ENCODE measurements around the gene STAG1. TPM values are rescaled to one million over a fixed set of nuclear protein-coding genes. Genes with fewer than 3 reads are reported as not detected.
A peak's percentile ranks its signal among the peaks of the same experiment; 100 is the strongest.
"Not testable (repeated sequence)": the region's sequence is repeated elsewhere in the genome, so short reads cannot be mapped to it uniquely, and the experiment has no call there.

Gene STAG1
- total RNA-seq, 1 experiment from 2014 or later: 31.9 TPM

DNA sequence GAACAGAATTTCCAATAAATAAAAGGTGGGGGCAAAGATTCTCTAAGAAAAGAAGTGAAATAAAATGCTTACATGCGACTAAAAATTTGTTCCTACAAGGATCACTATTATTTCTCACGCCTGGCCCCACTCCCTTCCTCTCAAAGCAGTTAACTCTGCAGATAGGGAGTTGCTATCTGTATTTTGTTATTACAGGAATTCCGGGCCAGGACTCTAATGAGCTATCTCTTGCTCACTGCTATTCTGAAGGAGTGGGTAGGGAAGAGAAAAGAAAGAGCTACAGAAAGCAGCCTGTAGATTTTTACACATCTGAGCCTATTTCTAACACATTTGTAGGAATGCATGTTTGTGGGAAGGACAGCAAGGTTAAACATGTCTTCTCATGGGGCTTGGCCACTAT, 361.6 kb downstream of the STAG1 start:
- H3K27me3 ChIP-seq (replicated peaks): no peaks in the 10 kb centered on the region
- H3K4me1 ChIP-seq (replicated peaks): peaks cover 7% of the 10 kb centered on the region
- no peak overlapping the region for H3K27ac ChIP-seq
- no peaks in the 10 kb centered on the region for H3K9me3 ChIP-seq (replicated peaks)
- H3K36me3 ChIP-seq: 0 out of 2 replicates have a peak, but pooled peaks cover 2% of the 10 kb centered on the region
- DNase-seq (ENCODE audit: low read depth in 1 of 2, low spot score in 2 of 2): no peak
- no peak overlapping the region for H3K4me3 ChIP-seq

DNA sequence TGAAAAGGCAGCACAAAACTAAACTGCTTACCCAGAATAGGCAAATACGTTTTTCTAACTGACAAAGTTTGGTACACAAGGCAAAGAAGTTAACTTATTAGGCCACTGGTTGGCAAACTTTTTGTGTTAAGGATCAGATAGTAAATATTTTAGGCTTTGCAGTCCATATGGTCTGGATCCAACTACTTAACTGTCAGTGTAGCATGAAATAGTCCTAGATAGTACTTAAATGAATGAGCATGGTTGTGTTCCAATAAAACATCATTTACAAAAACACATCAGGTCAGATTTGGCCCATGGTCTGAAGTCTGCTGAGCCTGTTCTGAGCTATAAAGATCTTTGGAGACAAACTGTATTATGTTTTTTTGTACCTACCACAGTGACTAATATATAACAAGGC, 365.1 kb downstream of the STAG1 start:
- Histone ChIP-seq H3K9me3 (replicated peaks) (no peaks in the 10 kb centered on the region), H3K27ac (no peak overlapping the region), H3K4me3 (no peak overlapping the region), H3K27me3 (replicated peaks) (no peaks in the 10 kb centered on the region), H3K4me1 (replicated peaks) (peaks cover 7% of the 10 kb centered on the region), H3K36me3 (0 out of 2 replicates have a peak, but pooled peaks cover 2% of the 10 kb centered on the region)
- no peak for DNase-seq (ENCODE audit: low read depth in 1 of 2, low spot score in 2 of 2)

GRCh38 chr3:136385457-136385856, 366.7 kb downstream of the STAG1 start:
- no peaks in the 10 kb centered on the region for H3K9me3 ChIP-seq (replicated peaks)
- peaks cover 7% of the 10 kb centered on the region for H3K4me1 ChIP-seq (replicated peaks)
- no peaks in the 10 kb centered on the region for H3K27me3 ChIP-seq (replicated peaks)
- no peak for DNase-seq (ENCODE audit: low read depth in 1 of 2, low spot score in 2 of 2)
- no peak overlapping the region for H3K4me3 ChIP-seq
- H3K27ac ChIP-seq: no peak overlapping the region
- H3K36me3 ChIP-seq: 0 out of 2 replicates have a peak, but pooled peaks cover 2% of the 10 kb centered on the region

- Histone ChIP-seq H3K27me3 (replicated peaks) (no peaks in the 10 kb centered on the region), H3K4me3 (no peak overlapping the region), H3K36me3 (peaks cover 6% of the 10 kb centered on the region; the same call in 1 of the 2 replicates), H3K4me1 (replicated peaks) (no peaks in the 10 kb centered on the region), H3K9me3 (replicated peaks) (no peaks in the 10 kb centered on the region), H3K27ac (no peak overlapping the region)
- DNase-seq (ENCODE audit: low read depth in 1 of 2, low spot score in 2 of 2): no peak
Observed at GRCh38 chr3:136381051-136381450, 371.1 kb downstream of the STAG1 start.

GRCh38 chr3:136380530-136380929, 371.6 kb downstream of the STAG1 start:
- Histone ChIP-seq H3K9me3 (replicated peaks) (no peaks in the 10 kb centered on the region), H3K27ac (no peak overlapping the region), H3K36me3 (peaks cover 6% of the 10 kb centered on the region; the same call in 1 of the 2 replicates), H3K27me3 (replicated peaks) (no peaks in the 10 kb centered on the region), H3K4me1 (replicated peaks) (no peaks in the 10 kb centered on the region), H3K4me3 (no peak overlapping the region)
- no peak for DNase-seq (ENCODE audit: low read depth in 1 of 2, low spot score in 2 of 2)

DNA sequence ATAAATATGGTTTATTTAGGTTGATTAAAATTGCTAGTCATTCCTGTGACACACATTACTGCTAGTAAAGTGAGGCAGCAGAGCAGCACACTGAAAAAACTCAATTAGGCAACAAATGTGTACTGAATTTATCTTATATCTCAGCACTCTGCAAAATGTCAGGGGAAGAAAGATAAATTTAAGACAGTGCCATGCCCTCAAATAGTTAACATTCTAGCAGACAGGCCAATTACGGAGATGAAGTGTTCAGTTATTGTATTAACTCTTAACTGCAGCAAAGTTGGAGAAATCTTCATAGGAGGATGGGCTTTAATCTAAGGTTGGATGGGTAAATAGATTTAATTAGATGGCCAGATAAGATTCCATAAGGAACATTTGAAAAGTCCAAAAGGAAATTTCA, 374.2 kb downstream of the STAG1 start:
- Histone ChIP-seq H3K36me3 (peaks cover 6% of the 10 kb centered on the region; the same call in 1 of the 2 replicates), H3K4me3 (no peak overlapping the region), H3K4me1 (replicated peaks) (no peaks in the 10 kb centered on the region)

GRCh38 chr3:136377508-136377907, 374.7 kb downstream of the STAG1 start:
- H3K27me3 ChIP-seq (replicated peaks): no peaks in the 10 kb centered on the region
- H3K27ac ChIP-seq: no peak overlapping the region
- H3K4me3 ChIP-seq: no peak overlapping the region
- H3K36me3 ChIP-seq: peaks cover 6% of the 10 kb centered on the region; the same call in 1 of the 2 replicates
- no peak for DNase-seq (ENCODE audit: low read depth in 1 of 2, low spot score in 2 of 2)
- no peaks in the 10 kb centered on the region for H3K9me3 ChIP-seq (replicated peaks)
- H3K4me1 ChIP-seq (replicated peaks): no peaks in the 10 kb centered on the region

More for the DNA sequence above, 374.2 kb downstream of the STAG1 start:
- Histone ChIP-seq H3K27me3 (replicated peaks) (no peaks in the 10 kb centered on the region), H3K27ac (no peak overlapping the region), H3K9me3 (replicated peaks) (no peaks in the 10 kb centered on the region)
- no peak for DNase-seq (ENCODE audit: low read depth in 1 of 2, low spot score in 2 of 2)

DNA sequence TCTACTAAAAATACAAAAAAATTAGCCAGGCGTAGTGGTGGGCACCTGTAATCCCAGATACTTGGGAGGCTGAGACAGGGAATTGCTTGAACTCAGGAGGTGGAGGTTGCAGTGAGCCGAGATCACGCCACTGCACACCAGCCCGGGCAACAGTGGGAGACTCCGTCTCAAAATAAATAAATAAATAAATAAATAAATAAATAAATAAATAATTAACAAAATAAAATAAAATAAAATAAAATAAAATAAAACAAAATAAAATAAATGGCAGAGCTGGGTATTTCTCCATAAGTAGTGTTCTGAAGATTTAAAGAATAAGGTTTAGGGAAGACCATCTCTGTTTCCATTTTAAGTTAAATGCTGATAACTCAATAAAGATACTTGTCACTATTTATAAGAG, 376.4 kb downstream of the STAG1 start:
- not testable (repeated sequence) for H3K4me3 ChIP-seq; H3K4me1 ChIP-seq (replicated peaks); DNase-seq (ENCODE audit: low read depth in 1 of 2, low spot score in 2 of 2); H3K27ac ChIP-seq; H3K36me3 ChIP-seq; H3K9me3 ChIP-seq (replicated peaks); H3K27me3 ChIP-seq (replicated peaks)

- Histone ChIP-seq H3K4me3 (no peak overlapping the region), H3K9me3 (replicated peaks) (no peaks in the 10 kb centered on the region), H3K4me1 (replicated peaks) (no peaks in the 10 kb centered on the region), H3K27me3 (replicated peaks) (no peaks in the 10 kb centered on the region), H3K36me3 (peaks cover 9% of the 10 kb centered on the region; the same call in 1 of the 2 replicates), H3K27ac (no peak overlapping the region)
- DNase-seq (ENCODE audit: low read depth in 1 of 2, low spot score in 2 of 2): no peak
Observed at GRCh38 chr3:136366289-136366688, 385.9 kb downstream of the STAG1 start.

- no peak for DNase-seq (ENCODE audit: low read depth in 1 of 2, low spot score in 2 of 2)
- no peaks in the 10 kb centered on the region for H3K27me3 ChIP-seq (replicated peaks)
- H3K4me3 ChIP-seq: no peak overlapping the region
- H3K4me1 ChIP-seq (replicated peaks): peaks cover 21% of the 10 kb centered on the region
- H3K27ac ChIP-seq: no peak overlapping the region
- H3K36me3 ChIP-seq: peaks cover 11% of the 10 kb centered on the region
- H3K9me3 ChIP-seq (replicated peaks): no peaks in the 10 kb centered on the region
Observed at GRCh38 chr3:136353461-136353860, 398.7 kb downstream of the STAG1 start.

DNA sequence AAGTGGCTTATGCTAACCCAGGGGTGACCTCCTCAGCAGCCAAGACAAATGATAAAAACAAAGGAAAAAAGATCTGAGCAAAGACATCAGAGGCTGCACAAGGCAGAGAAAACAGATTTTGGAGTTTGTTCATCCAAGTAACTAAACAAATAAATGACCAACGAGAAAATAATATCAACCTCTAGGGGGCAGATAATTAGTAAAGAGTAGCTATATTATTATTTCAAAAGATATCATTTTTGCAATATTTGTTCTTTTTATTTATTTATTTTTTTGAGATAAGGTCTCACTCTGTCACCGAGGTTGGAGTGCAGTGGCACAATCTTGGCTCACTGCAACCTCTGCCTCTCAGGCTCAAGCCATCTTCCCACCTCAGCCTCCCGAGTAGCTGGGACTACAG, 400.3 kb downstream of the STAG1 start:
- Histone ChIP-seq H3K27ac (peak overlapping the region; percentile 83; the same call in 1 of the 2 replicates), H3K4me1 (replicated peaks) (peaks cover 21% of the 10 kb centered on the region)

DNA sequence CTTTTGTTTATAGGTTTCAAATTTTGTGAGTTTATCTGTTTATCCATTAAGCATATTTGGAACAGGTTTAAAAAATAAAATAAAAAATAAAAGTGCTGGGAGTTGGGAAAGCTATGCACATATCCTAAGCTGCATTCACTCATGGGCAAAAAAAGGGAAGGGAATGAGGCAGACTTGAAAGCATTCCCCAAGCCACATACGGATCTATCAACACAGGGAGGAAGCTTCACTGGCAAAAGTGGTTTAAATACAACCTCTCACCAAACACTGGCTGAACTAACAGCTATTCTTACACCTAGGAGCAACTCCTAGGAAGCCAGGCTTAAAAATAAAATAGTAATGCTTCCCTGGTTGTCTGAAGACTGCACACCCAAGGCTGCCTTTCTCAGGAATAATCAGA, 400.8 kb downstream of the STAG1 start:
- Histone ChIP-seq H3K9me3 (replicated peaks) (no peaks in the 10 kb centered on the region), H3K27ac (peak overlapping the region; percentile 83), H3K36me3 (peaks cover 14% of the 10 kb centered on the region), H3K4me1 (replicated peaks) (peaks cover 21% of the 10 kb centered on the region), H3K4me3 (no peak overlapping the region), H3K27me3 (replicated peaks) (no peaks in the 10 kb centered on the region)
- no peak for DNase-seq (ENCODE audit: low read depth in 1 of 2, low spot score in 2 of 2)

More for the DNA sequence above, 400.3 kb downstream of the STAG1 start:
- DNase-seq (ENCODE audit: low read depth in 1 of 2, low spot score in 2 of 2): no peak
- Histone ChIP-seq H3K36me3 (peaks cover 14% of the 10 kb centered on the region), H3K9me3 (replicated peaks) (no peaks in the 10 kb centered on the region), H3K27me3 (replicated peaks) (no peaks in the 10 kb centered on the region), H3K4me3 (no peak overlapping the region)

DNA sequence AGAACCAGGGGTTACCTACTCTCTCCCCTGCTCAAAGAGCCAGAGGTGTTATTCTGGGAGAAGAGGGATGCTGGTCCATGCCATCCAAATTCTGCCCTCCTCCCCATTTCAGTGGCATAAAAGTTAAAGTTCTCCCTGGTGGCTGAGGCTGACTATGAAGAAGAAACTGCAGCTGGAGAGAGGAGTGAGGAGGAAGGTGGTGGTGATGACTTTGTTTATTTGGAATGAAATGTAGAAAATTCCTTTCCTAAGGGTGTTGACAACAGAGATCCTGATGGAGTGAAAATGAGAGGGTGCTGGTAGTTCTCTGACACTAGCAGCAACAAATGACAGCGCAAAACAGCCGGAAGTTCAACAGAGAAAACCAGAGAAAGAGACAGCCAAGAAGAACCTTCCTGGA, 401.6 kb downstream of the STAG1 start:
- Histone ChIP-seq H3K27me3 (replicated peaks) (no peaks in the 10 kb centered on the region), H3K27ac (peak overlapping the region; percentile 83), H3K9me3 (replicated peaks) (no peaks in the 10 kb centered on the region), H3K4me1 (replicated peaks) (peaks cover 21% of the 10 kb centered on the region), H3K4me3 (no peak overlapping the region), H3K36me3 (peaks cover 14% of the 10 kb centered on the region)
- DNase-seq (ENCODE audit: low read depth in 1 of 2, low spot score in 2 of 2): peak in 1 of 2 experiments; percentile 55

GRCh38 chr3:136350132-136350531, 402.0 kb downstream of the STAG1 start:
- peaks cover 14% of the 10 kb centered on the region for H3K36me3 ChIP-seq
- peak; percentile 51 to 70 for DNase-seq (ENCODE audit: low read depth in 1 of 2, low spot score in 2 of 2)
- no peaks in the 10 kb centered on the region for H3K9me3 ChIP-seq (replicated peaks)
- H3K27ac ChIP-seq: peak overlapping the region; percentile 83
- H3K4me1 ChIP-seq (replicated peaks): peaks cover 21% of the 10 kb centered on the region
- no peaks in the 10 kb centered on the region for H3K27me3 ChIP-seq (replicated peaks)
- H3K4me3 ChIP-seq: no peak overlapping the region

GRCh38 chr3:136346486-136346885, 405.7 kb downstream of the STAG1 start:
- no peak for DNase-seq (ENCODE audit: low read depth in 1 of 2, low spot score in 2 of 2)
- Histone ChIP-seq H3K4me1 (replicated peaks) (peaks cover 33% of the 10 kb centered on the region), H3K9me3 (replicated peaks) (no peaks in the 10 kb centered on the region), H3K4me3 (no peak overlapping the region), H3K27ac (no peak overlapping the region), H3K36me3 (peaks cover 14% of the 10 kb centered on the region; the same call in 1 of the 2 replicates), H3K27me3 (replicated peaks) (no peaks in the 10 kb centered on the region)

Data from SJSA1 (cell line).